H1 (cell line): ENCODE measurements around the gene GRIN3A. TPM values are rescaled to one million over a fixed set of nuclear protein-coding genes. Genes with fewer than 3 reads are reported as not detected.

Experiments used
- GTF2F1 ChIP-seq: IDR thresholded peaks from 2 replicates; pipeline ENCODE4 v1.6.1; 2012; ENCODE audit warnings: low read depth, low read length, improper control_type of control experiment, borderline replicate concordance
- polyA plus RNA-seq, 7 experiments: library from polyadenylated mRNA; depleted of rRNA in 3 of 7; stranded (reverse) in 5 of 7; unstranded in 2 of 7; fragments of >200 nt in 5 of 7; fragments of 200-250 nt in 2 of 7; gene quantifications; 1 replicate in 5 of 7; 2 replicates in 1 of 7; 4 replicates in 1 of 7; pipeline versions ENCODE4 v1.2.1 to v1.2.3, GENCODE V29; 2011 to 2013; ENCODE audit warnings: missing spikeins in 2 of 7, mixed read lengths in 2 of 7
- total RNA-seq: library from RNA; stranded (reverse); fragmentation: NEBNext Ultra II Directional; extraction: Animal tissue kit (Norgen Biotek cat#: 25700); gene quantifications from 2 replicates; pipeline ENCODE4 v1.2.1, GENCODE V29; 2021

GRIN3A gene
- total and polyA plus RNA-seq, 2 of the 8 experiments (the other 6 are each of a cell fraction or from before 2014, with no cell fraction given), result 0.04 TPM; not detected in 1

DNA sequence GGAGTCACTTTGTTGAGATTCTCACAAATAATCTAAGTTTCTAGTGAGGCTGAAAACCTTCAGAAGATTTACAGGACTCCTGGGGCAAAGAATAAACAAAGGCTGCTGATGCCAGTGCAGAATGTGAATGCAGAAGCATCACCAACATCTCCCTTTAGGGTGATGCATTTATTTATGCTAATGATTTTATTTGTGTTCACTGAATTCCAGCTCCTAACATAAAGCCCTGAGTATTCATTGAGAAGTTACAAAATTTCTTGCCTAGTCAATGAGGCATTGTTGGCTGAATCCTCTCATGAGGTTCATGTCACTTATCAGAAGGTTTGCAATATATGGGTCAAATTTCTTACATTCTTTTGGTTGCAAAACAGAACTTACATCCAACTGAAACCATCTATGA is 70.0 kb downstream of the GRIN3A start (continued):
- TF ChIP-seq GTF2F1, result no peak
